PC-3 (cell line): ENCODE data around the gene GDNF. TPM values are rescaled to one million over a fixed set of nuclear protein-coding genes. Genes with fewer than 3 reads are reported as not detected.

Experiments used
- ATAC-seq: fragments of 200-7000 bp; cut with Tn5 transposase; 2 replicates; pipeline ENCODE4 v1.9.1; 2020; ENCODE audit warnings: mild to moderate bottlenecking, moderate library complexity
- BruUV-seq: library from RNA; stranded (reverse); fragments of 400-500 nt; replicated peaks from 2 replicates; lab custom pipeline; 2021; lab: Mats Ljungman, UMichigan
- CTCF ChIA-PET: fragments of 300-600 bp; sonication (Branson Sonifier 250); formaldehyde crosslinking; loops from one replicate; lab custom pipeline; 2022; ENCODE audit warnings: antibody characterized with exemption; lab: Charles Lee
- POLR2A ChIA-PET: fragments of 300-600 bp; sonication (Branson Sonifier 250); formaldehyde crosslinking; loops from one replicate; lab custom pipeline; 2022; ENCODE audit warnings: antibody characterized with exemption; ENCODE audit not compliant: unreplicated experiment; lab: Charles Lee
- DNase-seq: peaks from one replicate; pipeline ENCODE4 v3.0.0-alpha.2; 2015
- H2AFZ ChIP-seq: fragments of 300-600 bp; sonication (generic); 2 replicates; pipeline ENCODE4 v1.6.0; 2016; ENCODE audit warnings: antibody characterized with exemption, low read length
- H3F3A ChIP-seq: fragments of 300-600 bp; sonication (generic); one replicate; pipeline ENCODE4 v1.6.0; 2017; ENCODE audit warnings: antibody characterized with exemption, low read length, control low read depth, mild to moderate bottlenecking; ENCODE audit not compliant: unreplicated experiment
- H3K27ac ChIP-seq: fragments of 300-600 bp; sonication (generic); 2 replicates; pipeline ENCODE4 v1.5.1; 2016; ENCODE audit warnings: mild to moderate bottlenecking, low read length
- H3K27me3 ChIP-seq: fragments of 300-600 bp; sonication (generic); 2 replicates; pipeline ENCODE4 v1.6.1; 2016; ENCODE audit warnings: low read length, mixed read lengths
- H3K36me3 ChIP-seq: fragments of 300-600 bp; sonication (generic); 2 replicates; pipeline ENCODE4 v1.6.1; 2016; ENCODE audit warnings: low read depth, mixed run types, low read length, mixed read lengths
- H3K4me1 ChIP-seq: fragments of 300-600 bp; sonication (generic); 2 replicates; pipeline ENCODE4 v1.5.1; 2016; ENCODE audit warnings: low read length; ENCODE audit not compliant: insufficient read depth
- H3K4me2 ChIP-seq: fragments of 300-600 bp; sonication (generic); 2 replicates; pipeline ENCODE4 v1.6.0; 2016; ENCODE audit warnings: low read length
- H3K4me3 ChIP-seq: fragments of 300-600 bp; sonication (generic); 2 replicates; pipeline ENCODE4 v1.5.1; 2016; ENCODE audit warnings: mild to moderate bottlenecking, low read length, mixed read lengths
- H3K79me2 ChIP-seq: fragments of 300-600 bp; sonication (generic); 2 replicates; pipeline ENCODE4 v1.6.1; 2017; ENCODE audit warnings: low read length, mixed read lengths
- H3K9ac ChIP-seq: fragments of 300-600 bp; sonication (generic); 2 replicates; pipeline ENCODE4 v1.6.0; 2016; ENCODE audit warnings: mild to moderate bottlenecking, low read length
- H3K9me2 ChIP-seq: fragments of 300-600 bp; sonication (generic); replicated peaks from 2 replicates; pipeline ENCODE4 v1.6.1; 2016; ENCODE audit warnings: mixed run types, low read length, mixed read lengths
- H3K9me3 ChIP-seq: fragments of 300-600 bp; sonication (generic); 2 replicates; pipeline ENCODE4 v1.6.1; 2016; ENCODE audit warnings: low read length, mixed read lengths
- H4K20me1 ChIP-seq: fragments of 300-600 bp; sonication (generic); 2 replicates; pipeline ENCODE4 v1.6.1; 2016; ENCODE audit warnings: low read length, mixed read lengths
- EZH2 ChIP-seq: fragments of 300-600 bp; sonication (generic); IDR thresholded peaks from one replicate; pipeline ENCODE4 v1.6.1; 2017; ENCODE audit warnings: antibody characterized with exemption, mild to moderate bottlenecking, low read length; ENCODE audit not compliant: unreplicated experiment
- EZH2phosphoT487 ChIP-seq: fragments of 300-600 bp; sonication (generic); IDR thresholded peaks from 2 replicates; pipeline ENCODE4 v1.6.1; 2018; ENCODE audit warnings: mild to moderate bottlenecking, antibody characterized with exemption, low read length, borderline replicate concordance
- intact Hi-C: fragments of 100-400 bp; cut with micrococcal nuclease; formaldehyde crosslinking; loops from 2 replicates; pipeline ENCODE4 v1.9.0; 2023
- total RNA-seq: library from RNA; depleted of rRNA; stranded (reverse); fragments of >200 nt; gene quantifications from 2 replicates; pipeline ENCODE4 v1.2.3, GENCODE V29; 2014
- TF ChIP-seq, protein P1 (sequence below): fragments of 300-600 bp; sonication (generic); conservative IDR thresholded peaks from 2 replicates; pipeline ENCODE4 v1.5.1; 2017; ENCODE audit warnings: antibody characterized with exemption, low read depth, mild to moderate bottlenecking, low read length

GDNF gene
- total RNA-seq, 1 experiment from 2014 or later, result not detected

DNA sequence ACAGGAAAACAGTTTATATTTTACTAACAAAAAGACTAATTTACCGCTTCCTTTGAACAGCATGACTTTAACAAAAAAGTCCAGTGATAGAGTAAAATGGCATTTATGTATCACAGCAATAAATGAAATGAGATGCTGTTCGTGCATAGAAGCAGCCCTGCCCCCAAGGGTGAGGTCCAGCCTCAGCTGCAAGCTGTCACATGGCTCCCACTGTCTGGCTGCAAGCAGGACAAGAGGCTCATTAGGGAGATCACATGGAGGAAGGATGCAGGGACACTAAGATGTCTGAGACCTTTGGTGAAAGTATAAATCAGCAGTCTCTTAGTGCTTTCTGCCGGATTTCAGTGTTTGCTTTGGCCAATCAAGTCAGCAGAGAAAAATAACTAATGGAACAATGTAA, 23.0 kb downstream of the GDNF start:
- H3K4me2 ChIP-seq, result no peak overlapping the region
- H3F3A ChIP-seq, result no peaks in the 10 kb centered on the region
- peaks cover 13% of the 10 kb centered on the region for H3K4me1 ChIP-seq
- no peaks in the 10 kb centered on the region for H3K9me2 ChIP-seq
- TF ChIP-seq EZH2phosphoT487, result no peak
- TF ChIP-seq, protein P1, sequence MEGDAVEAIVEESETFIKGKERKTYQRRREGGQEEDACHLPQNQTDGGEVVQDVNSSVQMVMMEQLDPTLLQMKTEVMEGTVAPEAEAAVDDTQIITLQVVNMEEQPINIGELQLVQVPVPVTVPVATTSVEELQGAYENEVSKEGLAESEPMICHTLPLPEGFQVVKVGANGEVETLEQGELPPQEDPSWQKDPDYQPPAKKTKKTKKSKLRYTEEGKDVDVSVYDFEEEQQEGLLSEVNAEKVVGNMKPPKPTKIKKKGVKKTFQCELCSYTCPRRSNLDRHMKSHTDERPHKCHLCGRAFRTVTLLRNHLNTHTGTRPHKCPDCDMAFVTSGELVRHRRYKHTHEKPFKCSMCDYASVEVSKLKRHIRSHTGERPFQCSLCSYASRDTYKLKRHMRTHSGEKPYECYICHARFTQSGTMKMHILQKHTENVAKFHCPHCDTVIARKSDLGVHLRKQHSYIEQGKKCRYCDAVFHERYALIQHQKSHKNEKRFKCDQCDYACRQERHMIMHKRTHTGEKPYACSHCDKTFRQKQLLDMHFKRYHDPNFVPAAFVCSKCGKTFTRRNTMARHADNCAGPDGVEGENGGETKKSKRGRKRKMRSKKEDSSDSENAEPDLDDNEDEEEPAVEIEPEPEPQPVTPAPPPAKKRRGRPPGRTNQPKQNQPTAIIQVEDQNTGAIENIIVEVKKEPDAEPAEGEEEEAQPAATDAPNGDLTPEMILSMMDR, result no peak
- TF ChIP-seq EZH2, result no peak
- no peak overlapping the region for H2AFZ ChIP-seq
- no peaks in the 10 kb centered on the region for H4K20me1 ChIP-seq
- ChIA-PET POLR2A (no interaction called here), CTCF (no interaction called here)
- no peaks in the 10 kb centered on the region for H3K27me3 ChIP-seq
- intact Hi-C loops, result no loop called here
- H3K9ac ChIP-seq, result no peak overlapping the region
- no peak overlapping the region for H3K27ac ChIP-seq
- H3K4me3 ChIP-seq, result no peak overlapping the region
- H3K79me2 ChIP-seq, result no peaks in the 10 kb centered on the region
- ATAC-seq, result no peak; the same call in 1 of the 2 replicates
- no TSS peak for BruUV-seq
- no peaks in the 10 kb centered on the region for H3K9me3 ChIP-seq
- DNase-seq, result no peak
- H3K36me3 ChIP-seq, result no peaks in the 10 kb centered on the region

DNA sequence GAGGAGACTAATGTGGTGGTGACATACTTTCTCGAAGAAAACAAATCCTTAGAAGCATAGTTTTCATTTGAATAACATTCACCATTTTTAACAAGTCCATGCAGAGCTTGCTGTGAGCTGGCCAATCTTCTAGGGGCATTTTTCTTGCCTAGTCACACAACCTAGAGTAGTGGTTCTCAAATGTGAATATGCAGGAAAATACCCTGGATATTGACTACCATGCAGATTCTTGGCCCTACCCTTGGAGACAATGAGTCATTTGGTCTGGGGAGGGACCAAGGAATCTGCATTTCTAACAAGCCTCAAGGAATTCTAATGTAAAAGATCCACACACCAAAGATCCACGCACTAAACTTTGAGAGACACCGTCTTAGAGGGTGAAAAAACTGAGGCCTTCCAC, 23.5 kb downstream of the GDNF start:
- ATAC-seq (no peak), DNase-seq (no peak)
- CTCF ChIA-PET, result no interaction called here
- Histone ChIP-seq H2AFZ (no peak overlapping the region), H3K9me3 (no peaks in the 10 kb centered on the region), H3K27me3 (no peaks in the 10 kb centered on the region), H3K27ac (no peak overlapping the region), H3K9me2 (no peaks in the 10 kb centered on the region), H3F3A (no peaks in the 10 kb centered on the region), H4K20me1 (no peaks in the 10 kb centered on the region), H3K36me3 (no peaks in the 10 kb centered on the region), H3K4me2 (no peak overlapping the region), H3K79me2 (no peaks in the 10 kb centered on the region), H3K9ac (no peak overlapping the region), H3K4me1 (peaks cover 18% of the 10 kb centered on the region), H3K4me3 (no peak overlapping the region)
- intact Hi-C loops, result no loop called here
- TF ChIP-seq, protein P1, result no peak
- TF ChIP-seq EZH2phosphoT487 (no peak), EZH2 (no peak)
- POLR2A ChIA-PET, result no interaction called here
- no TSS peak for BruUV-seq

DNA sequence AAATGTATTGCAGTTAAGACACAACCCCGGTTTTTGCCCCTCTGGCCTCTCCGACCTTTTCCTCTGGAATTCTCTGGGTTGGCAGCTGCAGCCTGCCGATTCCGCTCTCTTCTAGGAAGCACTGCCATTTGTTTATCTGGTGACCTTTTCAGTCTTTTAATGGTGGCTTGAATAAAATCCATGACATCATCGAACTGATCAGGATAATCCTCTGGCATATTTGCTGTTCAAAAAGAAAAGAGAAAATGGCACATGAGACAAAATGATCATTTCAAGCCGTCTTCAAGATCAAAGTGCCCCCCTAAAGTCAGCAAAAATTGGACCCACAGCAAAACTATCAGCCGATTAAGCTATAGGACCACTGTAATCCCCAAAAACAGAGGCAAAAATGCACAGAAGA, 23.9 kb downstream of the GDNF start:
- H3K36me3 ChIP-seq, result no peaks in the 10 kb centered on the region
- H4K20me1 ChIP-seq, result no peaks in the 10 kb centered on the region
- H3K27me3 ChIP-seq, result no peaks in the 10 kb centered on the region
- no peaks in the 10 kb centered on the region for H3K9me2 ChIP-seq
- H3K4me1 ChIP-seq, result peaks cover 22% of the 10 kb centered on the region
- CTCF ChIA-PET, result no interaction called here
- no TSS peak for BruUV-seq
- no peak for DNase-seq
- TF ChIP-seq, protein P1, result no peak
- TF ChIP-seq EZH2phosphoT487 (no peak), EZH2 (no peak)
- H3K79me2 ChIP-seq, result no peaks in the 10 kb centered on the region
- POLR2A ChIA-PET, result no interaction called here
- no peak overlapping the region for H3K4me3 ChIP-seq
- no peaks in the 10 kb centered on the region for H3F3A ChIP-seq
- no peak overlapping the region for H3K27ac ChIP-seq
- H3K4me2 ChIP-seq, result no peak overlapping the region
- H3K9ac ChIP-seq, result no peak overlapping the region
- no peak for ATAC-seq
- intact Hi-C loops, result no loop called here
- H2AFZ ChIP-seq, result no peak overlapping the region
- no peaks in the 10 kb centered on the region for H3K9me3 ChIP-seq
